ENCODE measurements around the gene PLCD3.

PLCD3 gene, protein sequence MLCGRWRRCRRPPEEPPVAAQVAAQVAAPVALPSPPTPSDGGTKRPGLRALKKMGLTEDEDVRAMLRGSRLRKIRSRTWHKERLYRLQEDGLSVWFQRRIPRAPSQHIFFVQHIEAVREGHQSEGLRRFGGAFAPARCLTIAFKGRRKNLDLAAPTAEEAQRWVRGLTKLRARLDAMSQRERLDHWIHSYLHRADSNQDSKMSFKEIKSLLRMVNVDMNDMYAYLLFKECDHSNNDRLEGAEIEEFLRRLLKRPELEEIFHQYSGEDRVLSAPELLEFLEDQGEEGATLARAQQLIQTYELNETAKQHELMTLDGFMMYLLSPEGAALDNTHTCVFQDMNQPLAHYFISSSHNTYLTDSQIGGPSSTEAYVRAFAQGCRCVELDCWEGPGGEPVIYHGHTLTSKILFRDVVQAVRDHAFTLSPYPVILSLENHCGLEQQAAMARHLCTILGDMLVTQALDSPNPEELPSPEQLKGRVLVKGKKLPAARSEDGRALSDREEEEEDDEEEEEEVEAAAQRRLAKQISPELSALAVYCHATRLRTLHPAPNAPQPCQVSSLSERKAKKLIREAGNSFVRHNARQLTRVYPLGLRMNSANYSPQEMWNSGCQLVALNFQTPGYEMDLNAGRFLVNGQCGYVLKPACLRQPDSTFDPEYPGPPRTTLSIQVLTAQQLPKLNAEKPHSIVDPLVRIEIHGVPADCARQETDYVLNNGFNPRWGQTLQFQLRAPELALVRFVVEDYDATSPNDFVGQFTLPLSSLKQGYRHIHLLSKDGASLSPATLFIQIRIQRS

DNA sequence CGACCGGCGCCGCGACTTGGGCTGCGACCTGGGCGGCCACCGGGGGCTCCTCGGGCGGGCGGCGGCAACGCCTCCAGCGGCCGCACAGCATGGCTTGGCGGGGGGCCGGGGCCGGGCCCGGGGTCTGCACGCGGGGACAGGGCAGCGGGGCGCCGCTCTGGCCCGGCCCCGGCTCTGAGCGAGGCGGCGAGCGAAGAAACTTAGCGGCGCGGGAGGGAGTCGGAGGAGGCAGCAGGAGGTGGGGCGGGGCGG is at the start of gene PLCD3:
TSS of gene PLCD3 (minus strand) at position 196 of the 252 bp plus-strand sequence. CDS start at position 91, 105 bp downstream.
- TF ChIP-seq, protein P1, sequence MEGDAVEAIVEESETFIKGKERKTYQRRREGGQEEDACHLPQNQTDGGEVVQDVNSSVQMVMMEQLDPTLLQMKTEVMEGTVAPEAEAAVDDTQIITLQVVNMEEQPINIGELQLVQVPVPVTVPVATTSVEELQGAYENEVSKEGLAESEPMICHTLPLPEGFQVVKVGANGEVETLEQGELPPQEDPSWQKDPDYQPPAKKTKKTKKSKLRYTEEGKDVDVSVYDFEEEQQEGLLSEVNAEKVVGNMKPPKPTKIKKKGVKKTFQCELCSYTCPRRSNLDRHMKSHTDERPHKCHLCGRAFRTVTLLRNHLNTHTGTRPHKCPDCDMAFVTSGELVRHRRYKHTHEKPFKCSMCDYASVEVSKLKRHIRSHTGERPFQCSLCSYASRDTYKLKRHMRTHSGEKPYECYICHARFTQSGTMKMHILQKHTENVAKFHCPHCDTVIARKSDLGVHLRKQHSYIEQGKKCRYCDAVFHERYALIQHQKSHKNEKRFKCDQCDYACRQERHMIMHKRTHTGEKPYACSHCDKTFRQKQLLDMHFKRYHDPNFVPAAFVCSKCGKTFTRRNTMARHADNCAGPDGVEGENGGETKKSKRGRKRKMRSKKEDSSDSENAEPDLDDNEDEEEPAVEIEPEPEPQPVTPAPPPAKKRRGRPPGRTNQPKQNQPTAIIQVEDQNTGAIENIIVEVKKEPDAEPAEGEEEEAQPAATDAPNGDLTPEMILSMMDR (IDR thresholded peaks at IDR 0.05; ENCODE audit: borderline replicate concordance, insufficient read depth, low read depth, low read length), result no peak
- H3K4me3 ChIP-seq (ENCODE audit: low read depth, low read length), result peak within 1 kb of the TSS; percentile 75

DNA sequence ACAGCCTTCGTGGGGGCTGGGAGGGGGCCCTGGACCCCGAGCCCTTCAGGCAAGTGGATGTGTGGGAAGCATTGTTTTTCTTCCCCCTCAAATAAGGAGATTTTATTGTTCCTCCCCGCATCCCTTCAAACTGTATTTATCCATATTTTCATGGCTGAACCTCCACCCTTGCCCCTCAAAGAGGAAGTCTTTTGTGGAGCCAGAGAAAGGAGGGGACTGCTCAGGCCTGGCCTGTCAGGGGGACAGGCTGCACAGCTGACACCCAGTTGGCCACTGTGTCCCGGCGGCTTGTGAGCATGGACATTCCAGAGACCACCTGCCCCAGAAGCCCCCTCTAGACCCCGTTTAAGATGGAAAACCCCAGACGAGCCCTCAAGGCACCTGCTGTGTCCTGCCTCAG is 45.2 kb upstream of the PLCD3 start:
- no peak overlapping the region for H3K4me3 ChIP-seq (ENCODE audit: low read depth, low read length)
- TF ChIP-seq, protein P1 (IDR thresholded peaks at IDR 0.05; ENCODE audit: borderline replicate concordance, insufficient read depth, low read depth, low read length), result no peak

DNA sequence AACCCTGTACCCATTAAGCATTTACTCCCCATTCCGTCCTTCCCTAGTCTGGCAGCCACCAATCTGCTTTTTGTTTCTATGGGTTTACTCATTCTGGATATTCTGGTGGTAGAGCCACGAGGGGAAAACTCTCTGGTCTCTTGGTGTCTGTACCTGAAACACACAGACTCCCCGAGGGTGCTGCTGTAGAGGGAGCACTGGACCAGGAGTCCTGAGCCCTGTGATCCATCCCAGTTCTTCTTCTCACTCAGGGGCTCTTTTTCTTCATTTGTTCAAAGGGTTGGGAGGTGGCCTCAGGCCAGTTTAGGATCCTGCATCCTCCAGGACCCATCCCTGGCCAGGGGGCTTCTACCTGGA is 43.4 kb upstream of the PLCD3 start:
- TF ChIP-seq, protein P1 (IDR thresholded peaks at IDR 0.05; ENCODE audit: borderline replicate concordance, insufficient read depth, low read depth, low read length), result no peak
- no peak overlapping the region for H3K4me3 ChIP-seq (ENCODE audit: low read depth, low read length)

DNA sequence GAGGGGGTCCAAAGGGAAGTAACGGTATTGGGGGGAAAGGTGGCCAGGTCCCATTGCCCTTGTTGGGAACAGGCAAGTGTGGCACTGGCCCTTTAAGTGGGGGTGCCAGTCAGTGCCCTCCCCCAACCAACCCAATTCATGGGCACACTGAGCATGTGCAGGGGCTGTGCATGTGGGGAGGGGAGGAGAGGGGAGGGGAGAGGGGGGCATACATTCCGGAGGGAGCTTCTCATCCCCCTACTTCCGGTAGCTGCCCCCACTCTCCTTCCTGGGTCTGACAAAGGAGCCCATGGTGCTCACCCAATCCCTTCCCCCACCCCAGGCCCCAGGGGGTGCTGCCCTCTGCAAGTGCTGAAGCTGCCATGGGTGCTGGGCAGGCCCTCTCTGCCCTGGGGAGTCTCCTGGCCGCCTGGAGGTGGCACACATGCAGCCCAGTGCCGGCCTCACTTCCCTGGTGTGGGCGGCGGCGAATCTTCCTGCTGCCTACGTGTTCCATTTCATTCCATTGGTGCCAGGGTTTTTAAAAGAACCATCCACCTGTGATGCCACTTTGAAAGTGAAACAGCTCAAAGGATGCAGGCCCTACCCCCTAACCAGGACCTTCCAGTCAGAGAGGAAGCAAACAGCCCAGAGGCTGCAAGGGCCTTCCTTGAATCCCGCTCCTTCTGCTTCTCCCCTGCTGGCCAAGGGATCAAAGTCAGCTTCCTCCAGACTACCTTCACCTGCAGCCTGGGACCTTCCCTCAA is 40.4 kb upstream of the PLCD3 start:
- no peak overlapping the region for H3K4me3 ChIP-seq (ENCODE audit: low read depth, low read length)
- TF ChIP-seq, protein P1 (IDR thresholded peaks at IDR 0.05; ENCODE audit: borderline replicate concordance, insufficient read depth, low read depth, low read length), result no peak

DNA sequence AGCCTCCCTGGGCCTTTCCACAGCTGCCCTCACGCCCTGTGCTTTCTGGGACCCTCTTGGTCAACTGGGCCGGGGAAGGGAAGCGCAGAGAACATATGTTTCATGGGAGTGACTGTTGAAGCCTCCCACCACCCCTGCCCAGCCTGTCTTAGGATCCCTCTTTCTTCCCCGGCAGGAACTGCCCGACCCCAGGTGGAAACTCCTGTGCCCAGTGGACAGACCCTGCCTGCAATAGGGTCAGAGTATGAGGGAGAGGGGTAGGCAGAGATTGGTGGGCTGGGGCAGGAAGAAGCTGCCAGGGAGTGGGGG is 39.9 kb upstream of the PLCD3 start:
- no peak overlapping the region for H3K4me3 ChIP-seq (ENCODE audit: low read depth, low read length)
- TF ChIP-seq, protein P1 (IDR thresholded peaks at IDR 0.05; ENCODE audit: borderline replicate concordance, insufficient read depth, low read depth, low read length), result no peak

DNA sequence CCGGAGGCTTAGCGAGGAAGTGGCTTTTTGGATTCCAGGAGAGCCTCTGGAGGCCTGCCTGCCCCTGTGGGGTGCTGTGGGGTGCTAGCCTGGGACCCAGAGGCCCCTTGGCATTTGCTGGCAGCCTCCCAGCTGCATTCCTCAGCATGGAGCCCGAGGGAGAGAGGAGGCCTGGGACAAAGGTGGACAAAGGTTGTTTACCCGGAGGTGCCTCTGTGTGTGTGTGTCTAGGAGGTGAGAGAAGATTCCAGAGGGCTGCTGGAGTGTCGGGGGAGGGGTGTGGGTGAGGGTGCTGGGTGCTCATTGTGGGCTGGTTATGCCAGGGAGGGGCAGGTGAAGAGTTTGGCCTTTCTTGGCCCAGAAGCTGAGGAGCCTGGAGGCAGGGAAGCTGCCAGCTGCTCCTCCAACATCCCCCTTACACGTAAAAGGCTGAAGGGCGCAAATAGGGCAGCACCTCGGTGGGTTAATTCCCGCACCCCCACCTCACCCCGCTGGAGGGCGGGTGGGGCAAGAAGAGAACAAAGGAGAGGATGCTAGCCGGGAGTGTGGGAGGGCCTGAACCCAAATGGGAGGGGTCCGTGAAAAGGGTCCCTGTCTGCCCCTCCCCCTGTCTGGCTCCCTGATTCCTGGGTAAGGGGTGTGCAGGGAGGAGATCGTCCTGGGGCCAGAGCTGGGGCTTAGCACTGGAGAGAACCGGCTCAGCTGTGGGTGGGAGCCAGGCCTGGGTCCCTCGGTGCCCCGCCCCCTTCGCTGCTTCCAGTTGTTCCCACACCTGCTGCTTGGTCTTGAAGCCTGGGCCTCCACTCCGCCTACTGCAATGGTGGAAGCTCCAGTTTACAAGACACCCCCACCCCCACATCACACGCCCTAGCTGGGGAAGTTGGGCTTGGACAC is 39.3 kb upstream of the PLCD3 start:
- H3K4me3 ChIP-seq (ENCODE audit: low read depth, low read length), result no peak overlapping the region
- TF ChIP-seq, protein P1 (IDR thresholded peaks at IDR 0.05; ENCODE audit: borderline replicate concordance, insufficient read depth, low read depth, low read length), result no peak

Measured in GM12875 (cell line).